Body of pancreas (tissue), 4 donors: ENCODE data around the gene ENTPD7. TPM values are rescaled to one million over a fixed set of nuclear protein-coding genes. Genes with fewer than 3 reads are reported as not detected.

Experiments
- ATAC-seq: fragments of 150-250 bp; one replicate; pipeline ENCODE4 v1.9.1; 2016
- DNase-seq, 4 donors: peaks; one replicate each; pipeline ENCODE4 v3.0.0-alpha.2; 2019
- H3K27ac ChIP-seq, 4 donors: fragments of 200-600 bp; sonication (generic); 1 replicate in 3 of 4; 2 replicates in 1 of 4; pipeline versions ENCODE4 v1.5.1 to v1.6.1; 2016 to 2019; ENCODE audit warnings: mild to moderate bottlenecking in 1 of 4, mixed read lengths in 1 of 4, moderate library complexity in 1 of 4
- H3K27me3 ChIP-seq, 2 donors: fragments of 200-600 bp; sonication (generic); one replicate each; pipeline ENCODE4 v1.6.0; 2016; ENCODE audit warnings: mild to moderate bottlenecking in 1 of 2
- H3K36me3 ChIP-seq, 2 donors: fragments of 200-600 bp; sonication (generic); replicated peaks in 1 of 2; 2 replicates each; pipeline ENCODE4 v1.5.1; 2016; ENCODE audit warnings: low read depth in 2 of 2; ENCODE audit not compliant: insufficient read depth in 1 of 2
- H3K4me1 ChIP-seq: fragments of 200-600 bp; sonication (generic); one replicate; pipeline ENCODE4 v1.6.0; 2016
- H3K4me3 ChIP-seq, 2 donors: fragments of 200-600 bp; sonication (generic); 1 replicate in 1 of 2; 2 replicates in 1 of 2; pipeline ENCODE4 v1.5.1; 2016 to 2019
- H3K9me3 ChIP-seq, 3 donors: fragments of 200-600 bp; sonication (generic); 1 replicate in 2 of 3; 2 replicates in 1 of 3; pipeline ENCODE4 v1.5.1; 2016
- CTCF ChIP-seq, 7 experiments: fragments of 450-650 bp in 4 of 7; fragments of 200-600 bp in 3 of 7; sonication (generic) in 3 of 7; IDR thresholded peaks; one replicate each; pipeline ENCODE4 v1.5.1; 2016 to 2019; ENCODE audit warnings: antibody characterized with exemption in 7 of 7
- POLR2A ChIP-seq, 3 donors: fragments of 450-650 bp; IDR thresholded peaks; one replicate each; pipeline ENCODE4 v1.6.1; 2016; ENCODE audit warnings: antibody characterized with exemption in 3 of 3, mild to moderate bottlenecking in 2 of 3
- WGBS, 2 donors: methylation state at CpG; one replicate each; pipeline ENCODE4 v1.1.5; 2017; 5-methylcytosine and 5-hydroxymethylcytosine counted together
- intact Hi-C: fragments of 100-400 bp; cut with DNase I; formaldehyde crosslinking; loops from one replicate; pipeline ENCODE4 v1.15.1; 2023
- total RNA-seq, 2 donors: library from RNA; depleted of rRNA; stranded (reverse); fragments of >200 nt; gene quantifications; one replicate each; pipeline ENCODE4 v1.1.0, GENCODE V29; 2016

The ENTPD7 gene
- total RNA-seq, 2 donors from 2014 or later, result 9.3 to 17.1 TPM

- peak overlapping the region in 3 of 4 donors; percentile 22 to 68 (median 45) for H3K27ac ChIP-seq
- H3K9me3 ChIP-seq, result no peaks in the 10 kb centered on the region
- DNase-seq (peak in 2 of 4 donors; percentile 17 to 30), ATAC-seq (peak; percentile 68)
- no peaks in the 10 kb centered on the region for H3K27me3 ChIP-seq
- intact Hi-C loops, result no loop called here
- TF ChIP-seq CTCF (IDR thresholded peaks at IDR 0.05) (no peak), POLR2A (IDR thresholded peaks at IDR 0.05) (no peak)
- H3K4me1 ChIP-seq, result peaks cover 46% of the 10 kb centered on the region
- no peak overlapping the region for H3K4me3 ChIP-seq
- H3K36me3 ChIP-seq, result peaks cover 0 to 4% of the 10 kb centered on the region in 2 donors
These were observed 17.1 kb downstream of the ENTPD7 start for GRCh38 chr10:99676426-99676825.

- Histone ChIP-seq H3K4me1 (peaks cover 50% of the 10 kb centered on the region), H3K27ac (peak overlapping the region in 3 of 4 donors; percentile 22 to 68 (median 45)), H3K27me3 (no peaks in the 10 kb centered on the region), H3K36me3 (peaks cover 0 to 4% of the 10 kb centered on the region in 2 donors), H3K9me3 (no peaks in the 10 kb centered on the region), H3K4me3 (no peak overlapping the region)
- TF ChIP-seq CTCF (IDR thresholded peaks at IDR 0.05), result no peak
- no peak for TF ChIP-seq POLR2A (IDR thresholded peaks at IDR 0.05)
- 40 to 46% methylated on average over 3 of the region's 3 CpGs for WGBS, 2 donors
- DNase-seq (no peak), ATAC-seq (peak; percentile 19)
- intact Hi-C loops, result no loop called here
These were observed 17.6 kb downstream of the ENTPD7 start for GRCh38 chr10:99676895-99677294.

GRCh38 chr10:99678921-99679320 lies 19.6 kb downstream of the ENTPD7 start:
- peaks cover 0 to 4% of the 10 kb centered on the region in 2 donors for H3K36me3 ChIP-seq
- no peaks in the 10 kb centered on the region for H3K9me3 ChIP-seq
- no peak for DNase-seq
- H3K27me3 ChIP-seq, result no peaks in the 10 kb centered on the region
- H3K4me3 ChIP-seq, result no peak overlapping the region
- ATAC-seq, result no peak
- H3K27ac ChIP-seq, result no peak overlapping the region
- TF ChIP-seq CTCF (IDR thresholded peaks at IDR 0.05), result no peak
- no peak for TF ChIP-seq POLR2A (IDR thresholded peaks at IDR 0.05)
- intact Hi-C loops, result no loop called here
- peaks cover 42% of the 10 kb centered on the region for H3K4me1 ChIP-seq
- 72 to 92% methylated on average over 3 of the region's 3 CpGs for WGBS, 2 donors

- 70 to 78% methylated on average over 4 of the region's 4 CpGs for WGBS, 2 donors
- no peak for TF ChIP-seq POLR2A (IDR thresholded peaks at IDR 0.05)
- TF ChIP-seq CTCF (IDR thresholded peaks at IDR 0.05), result no peak
- no peak overlapping the region for H3K4me3 ChIP-seq
- H3K4me1 ChIP-seq, result peaks cover 34% of the 10 kb centered on the region
- peak; percentile 70 for ATAC-seq
- intact Hi-C loops, result no loop called here
- no peaks in the 10 kb centered on the region for H3K27me3 ChIP-seq
- DNase-seq, result peak in 3 of 4 donors; percentile 15 to 57 (median 19)
- peak overlapping the region in 2 of 4 donors; percentile 44 to 53 for H3K27ac ChIP-seq
- H3K9me3 ChIP-seq, result no peaks in the 10 kb centered on the region
- peaks cover 0 to 4% of the 10 kb centered on the region in 2 donors for H3K36me3 ChIP-seq
These were observed 22.2 kb downstream of the ENTPD7 start for GRCh38 chr10:99681553-99681952.

GRCh38 chr10:99682032-99682431 lies 22.7 kb downstream of the ENTPD7 start:
- 7 to 15% methylated on average over 1 of the region's 1 CpG for WGBS, 2 donors
- no peak for TF ChIP-seq POLR2A (IDR thresholded peaks at IDR 0.05)
- TF ChIP-seq CTCF (IDR thresholded peaks at IDR 0.05), result no peak
- H3K9me3 ChIP-seq, result no peaks in the 10 kb centered on the region
- no peak for DNase-seq
- intact Hi-C loops, result no loop called here
- peaks cover 0 to 4% of the 10 kb centered on the region in 2 donors for H3K36me3 ChIP-seq
- H3K4me3 ChIP-seq, result no peak overlapping the region
- H3K27ac ChIP-seq, result peak overlapping the region in 2 of 4 donors; percentile 44 to 53
- no peak for ATAC-seq
- H3K27me3 ChIP-seq, result no peaks in the 10 kb centered on the region
- peaks cover 29% of the 10 kb centered on the region for H3K4me1 ChIP-seq
